ENCODE data around the gene EEF1B2.
"Not testable (repeated sequence)": the region's sequence is repeated elsewhere in the genome, so short reads cannot be mapped to it uniquely, and the experiment has no call there.

The EEF1B2 gene

GRCh38 chr2:206164261-206164862 lies 4.7 kb downstream of the EEF1B2 start:
- no peak for DNase-seq (ENCODE audit: low read depth, low spot score)

GRCh38 chr2:206168230-206168629 lies 8.5 kb downstream of the EEF1B2 start:
- DNase-seq (ENCODE audit: low read depth, low spot score) = not testable (repeated sequence)

GRCh38 chr2:206171624-206172397 lies 12.1 kb downstream of the EEF1B2 start:
- not testable (repeated sequence) for DNase-seq (ENCODE audit: low read depth, low spot score)

- DNase-seq (ENCODE audit: low read depth, low spot score) = no peak
These were observed 13.5 kb downstream of the EEF1B2 start for GRCh38 chr2:206173147-206173546.

GRCh38 chr2:206176121-206176520 lies 16.4 kb downstream of the EEF1B2 start:
- no peak for DNase-seq (ENCODE audit: low read depth, low spot score)

- DNase-seq (ENCODE audit: low read depth, low spot score) = no peak
These were observed 17.2 kb downstream of the EEF1B2 start for GRCh38 chr2:206176901-206177300.

- DNase-seq (ENCODE audit: low read depth, low spot score) = not testable (repeated sequence)
These were observed 21.8 kb downstream of the EEF1B2 start for GRCh38 chr2:206181526-206181925.

GRCh38 chr2:206189691-206190090 lies 30.0 kb downstream of the EEF1B2 start:
- no peak for DNase-seq (ENCODE audit: low read depth, low spot score)

- no peak for DNase-seq (ENCODE audit: low read depth, low spot score)
These were observed 30.4 kb downstream of the EEF1B2 start for GRCh38 chr2:206190111-206190510.

GRCh38 chr2:206190689-206191088 lies 31.0 kb downstream of the EEF1B2 start:
- DNase-seq (ENCODE audit: low read depth, low spot score) = no peak

GRCh38 chr2:206192157-206192556 lies 32.5 kb downstream of the EEF1B2 start:
- DNase-seq (ENCODE audit: low read depth, low spot score) = no peak

GRCh38 chr2:206193671-206194357 lies 34.1 kb downstream of the EEF1B2 start:
- no peak for DNase-seq (ENCODE audit: low read depth, low spot score)

- no peak for DNase-seq (ENCODE audit: low read depth, low spot score)
These were observed 39.0 kb downstream of the EEF1B2 start for GRCh38 chr2:206198677-206199076.

- DNase-seq (ENCODE audit: low read depth, low spot score) = no peak
These were observed 41.6 kb downstream of the EEF1B2 start for GRCh38 chr2:206201075-206201848.

- no peak for DNase-seq (ENCODE audit: low read depth, low spot score)
These were observed 42.8 kb downstream of the EEF1B2 start for GRCh38 chr2:206202446-206202845.

GRCh38 chr2:206203331-206203730 lies 43.6 kb downstream of the EEF1B2 start:
- DNase-seq (ENCODE audit: low read depth, low spot score) = no peak

GRCh38 chr2:206204710-206205109 lies 45.0 kb downstream of the EEF1B2 start:
- DNase-seq (ENCODE audit: low read depth, low spot score) = no peak

- not testable (repeated sequence) for DNase-seq (ENCODE audit: low read depth, low spot score)
These were observed 47.6 kb downstream of the EEF1B2 start for GRCh38 chr2:206207316-206207715.

GRCh38 chr2:206208900-206209299 lies 49.2 kb downstream of the EEF1B2 start:
- DNase-seq (ENCODE audit: low read depth, low spot score) = no peak

- no peak for DNase-seq (ENCODE audit: low read depth, low spot score)
These were observed 52.1 kb downstream of the EEF1B2 start for GRCh38 chr2:206211657-206212255.
